ENCODE measurements around the gene SASH1. TPM values are rescaled to one million over a fixed set of nuclear protein-coding genes. Genes with fewer than 3 reads are reported as not detected.

Gene SASH1
- total RNA-seq, 1 experiment from 2014 or later, result 27.4 TPM

DNA sequence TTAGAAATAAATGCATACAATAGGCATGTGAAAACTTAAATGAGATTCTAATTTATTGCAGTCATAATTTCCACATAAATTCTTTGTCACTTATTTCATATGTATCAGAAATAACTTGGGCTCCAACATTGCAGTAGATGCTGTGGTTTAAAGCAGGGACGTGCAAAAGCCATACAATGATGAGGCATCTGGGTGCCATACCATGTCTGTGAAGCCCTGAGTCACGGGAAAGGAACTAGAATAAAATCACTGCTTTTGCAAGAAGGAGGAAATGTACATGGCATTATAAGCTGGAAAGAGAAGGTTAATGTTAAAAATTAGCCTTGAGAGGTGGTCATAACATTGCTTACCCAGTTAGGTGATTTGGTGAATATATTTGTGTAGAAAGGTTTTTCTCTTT, 180.4 kb downstream of the SASH1 start (continued):
- TF ChIP-seq, protein P1, sequence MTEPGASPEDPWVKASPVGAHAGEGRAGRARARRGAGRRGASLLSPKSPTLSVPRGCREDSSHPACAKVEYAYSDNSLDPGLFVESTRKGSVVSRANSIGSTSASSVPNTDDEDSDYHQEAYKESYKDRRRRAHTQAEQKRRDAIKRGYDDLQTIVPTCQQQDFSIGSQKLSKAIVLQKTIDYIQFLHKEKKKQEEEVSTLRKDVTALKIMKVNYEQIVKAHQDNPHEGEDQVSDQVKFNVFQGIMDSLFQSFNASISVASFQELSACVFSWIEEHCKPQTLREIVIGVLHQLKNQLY (CRISPR knock-in tag; IDR thresholded peaks at IDR 0.05), result no peak

- ATAC-seq (no peak), DNase-seq (ENCODE audit: low spot score) (no peak)
- Mint-ChIP-seq H3K27me3 (ENCODE audit: low read depth) (no peaks in the 10 kb centered on the region), H3K36me3 (peaks cover 52% of the 10 kb centered on the region), H3K4me1 (peaks cover 53% of the 10 kb centered on the region), H3K4me3 (no peak overlapping the region), H3K27ac (no peak overlapping the region), H3K9me3 (no peaks in the 10 kb centered on the region)
- ChIA-PET POLR2A (no interaction called here), CTCF (interaction anchor here (1.5 kb wide), 1 partner anchor 116 kb away, joined by 4 read pairs; no protein-coding TSS in a partner anchor)
- no peak for TF ChIP-seq ATF1 (CRISPR knock-in tag; IDR thresholded peaks at IDR 0.05)
- no peak for TF ChIP-seq ZSCAN18 (CRISPR knock-in tag; IDR thresholded peaks at IDR 0.05)
- TF ChIP-seq TEAD1 (CRISPR knock-in tag; IDR thresholded peaks at IDR 0.05), result no peak
- no peak for TF ChIP-seq ZNF219 (CRISPR knock-in tag; IDR thresholded peaks at IDR 0.05; ENCODE audit: borderline replicate concordance)
- no peak for TF ChIP-seq RORB (CRISPR knock-in tag; IDR thresholded peaks at IDR 0.05)
- no peak for TF ChIP-seq ZNF317 (CRISPR knock-in tag; IDR thresholded peaks at IDR 0.05; ENCODE audit: borderline replicate concordance, low read depth)
- TF ChIP-seq TCF7 (CRISPR knock-in tag; IDR thresholded peaks at IDR 0.05; ENCODE audit: low read depth), result no peak
- no peak for TF ChIP-seq ZBTB43 (CRISPR knock-in tag; IDR thresholded peaks at IDR 0.05)
- TF ChIP-seq ARID4B (CRISPR knock-in tag; IDR thresholded peaks at IDR 0.05; ENCODE audit: borderline replicate concordance), result no peak
- no peak for TF ChIP-seq PREB (CRISPR knock-in tag; IDR thresholded peaks at IDR 0.05; ENCODE audit: borderline replicate concordance)
- TF ChIP-seq NFE2L1 (CRISPR knock-in tag; IDR thresholded peaks at IDR 0.05), result no peak
- TF ChIP-seq E2F5 (CRISPR knock-in tag; IDR thresholded peaks at IDR 0.05), result no peak
- TF ChIP-seq, protein P2, sequence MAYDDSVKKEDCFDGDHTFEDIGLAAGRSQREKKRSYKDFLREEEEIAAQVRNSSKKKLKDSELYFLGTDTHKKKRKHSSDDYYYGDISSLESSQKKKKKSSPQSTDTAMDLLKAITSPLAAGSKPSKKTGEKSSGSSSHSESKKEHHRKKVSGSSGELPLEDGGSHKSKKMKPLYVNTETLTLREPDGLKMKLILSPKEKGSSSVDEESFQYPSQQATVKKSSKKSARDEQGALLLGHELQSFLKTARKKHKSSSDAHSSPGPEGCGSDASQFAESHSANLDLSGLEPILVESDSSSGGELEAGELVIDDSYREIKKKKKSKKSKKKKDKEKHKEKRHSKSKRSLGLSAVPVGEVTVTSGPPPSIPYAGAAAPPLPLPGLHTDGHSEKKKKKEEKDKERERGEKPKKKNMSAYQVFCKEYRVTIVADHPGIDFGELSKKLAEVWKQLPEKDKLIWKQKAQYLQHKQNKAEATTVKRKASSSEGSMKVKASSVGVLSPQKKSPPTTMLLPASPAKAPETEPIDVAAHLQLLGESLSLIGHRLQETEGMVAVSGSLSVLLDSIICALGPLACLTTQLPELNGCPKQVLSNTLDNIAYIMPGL (CRISPR knock-in tag; IDR thresholded peaks at IDR 0.05), result no peak
- TF ChIP-seq GRHL2 (CRISPR knock-in tag; IDR thresholded peaks at IDR 0.05; ENCODE audit: insufficient replicate concordance, severe bottlenecking), result no peak
- TF ChIP-seq JAZF1 (CRISPR knock-in tag; IDR thresholded peaks at IDR 0.05), result no peak
- TF ChIP-seq ZNF232 (CRISPR knock-in tag; IDR thresholded peaks at IDR 0.05), result no peak
- TF ChIP-seq SP1 (CRISPR knock-in tag; conservative IDR thresholded peaks at IDR 0.05), result no peak
These were observed 180.9 kb downstream of the SASH1 start for GRCh38 chr6:148523551-148523950.

Measured in WTC11 (cell line).